Psoas muscle (tissue), 8 donors: Measurements from ENCODE around the gene RIC8A. TPM values are rescaled to one million over a fixed set of nuclear protein-coding genes. Genes with fewer than 3 reads are reported as not detected.

Experiments
- ATAC-seq, 4 donors: fragments of 200-7000 bp; cut with Tn5 transposase; one replicate each; pipeline ENCODE4 v1.9.1; 2020; ENCODE audit warnings: moderate library complexity in 3 of 4, mild to moderate bottlenecking in 2 of 4
- DNase-seq, 2 donors: peaks; one replicate each; pipeline ENCODE4 v3.0.0-alpha.2; 2020
- H3K27ac ChIP-seq: fragments of 200-600 bp; one replicate; pipeline ENCODE4 v1.8.0; 2022
- H3K27me3 ChIP-seq, 3 donors: fragments of 200-600 bp in 1 of 3; one replicate each; pipeline versions ENCODE4 v1.6.1 to v1.8.0; 2013 to 2022; ENCODE audit warnings: low read length in 2 of 3, mild to moderate bottlenecking in 2 of 3, moderate library complexity in 1 of 3; ENCODE audit not compliant: insufficient read depth in 3 of 3
- H3K36me3 ChIP-seq, 2 donors: fragments of 200-600 bp in 1 of 2; one replicate each; pipeline versions ENCODE4 v1.6.1 to v1.8.0; 2013 to 2022; ENCODE audit warnings: low read depth in 1 of 2, mild to moderate bottlenecking in 1 of 2, moderate library complexity in 1 of 2; ENCODE audit not compliant: insufficient read depth in 1 of 2
- H3K4me1 ChIP-seq: fragments of 200-600 bp; one replicate; pipeline ENCODE4 v1.8.0; 2022
- H3K4me3 ChIP-seq: fragments of 200-600 bp; one replicate; pipeline ENCODE4 v1.8.0; 2022; ENCODE audit warnings: mild to moderate bottlenecking
- H3K9me3 ChIP-seq: fragments of 200-600 bp; one replicate; pipeline ENCODE4 v1.8.0; 2022
- CTCF ChIP-seq: fragments of 200-600 bp; IDR thresholded peaks from one replicate; pipeline ENCODE4 v1.8.0; 2022; ENCODE audit warnings: antibody characterized with exemption
- WGBS, 3 donors: extraction: QIAGEN DNeasy Blood & Tissue Kit; methylation state at CpG; one replicate each; pipeline versions ENCODE4 v1.1.6 to v1.1.7; 2013; 5-methylcytosine and 5-hydroxymethylcytosine counted together
- intact Hi-C, 2 donors: fragments of 100-400 bp; cut with DNase I; formaldehyde crosslinking; loops; one replicate each; pipeline versions ENCODE4 v1.11.0 to v1.14.2; 2022
- polyA plus RNA-seq, 3 donors: library from polyadenylated mRNA; stranded (reverse); fragments of 200-250 nt; gene quantifications; one replicate each; pipeline ENCODE4 v1.2.3, GENCODE V29; 2013
- total RNA-seq, 4 donors: library from RNA; stranded (reverse); fragmentation: NEBNext Ultra II Directional in 2 of 4; extraction: Animal tissue kit (Norgen Biotek cat#: 25700) in 2 of 4; gene quantifications; one replicate each; pipeline versions ENCODE4 v1.2.1 to v1.2.4, GENCODE V29; 2021 to 2023
- donor health status: healthy with polysubstance abuse.
- donor health status: DM: no; HTN: no; CAD: no; lungs with moderate emphysema.
- donor health status: Bipolar disorder and iron deficiency.
- donor health status: healthy.
- donor health status: DM: yes; HTN: yes; CAD: no.
- donor health status: DM: no; HTN: no; CAD: no.
- donor health status: DM: no; HTN: no; CAD: no.
- donor health status: DM: yes; HTN: yes; CAD: no.

The RIC8A gene
- total and polyA plus RNA-seq, 7 donors, result 30.2 to 66.9 (median 39.9) TPM

- peak in 3 of 4 donors; percentile 25 to 29 (median 26) for ATAC-seq
- 80 to 92% (median 91%) methylated on average over 5 of the region's 5 CpGs for WGBS, 3 donors
- H3K27ac ChIP-seq, result no peak overlapping the region
- H3K27me3 ChIP-seq, result no peaks in the 10 kb centered on the region
- no peak overlapping the region for H3K4me3 ChIP-seq
- no peak for TF ChIP-seq CTCF
- H3K9me3 ChIP-seq, result no peaks in the 10 kb centered on the region
- intact Hi-C loops, result no loop called here
- peaks cover 6 to 48% of the 10 kb centered on the region in 2 donors for H3K36me3 ChIP-seq
- DNase-seq, result no peak
- H3K4me1 ChIP-seq, result no peaks in the 10 kb centered on the region
These were observed 46.4 kb downstream of the RIC8A start for GRCh38 chr11:253886-254270.

DNA sequence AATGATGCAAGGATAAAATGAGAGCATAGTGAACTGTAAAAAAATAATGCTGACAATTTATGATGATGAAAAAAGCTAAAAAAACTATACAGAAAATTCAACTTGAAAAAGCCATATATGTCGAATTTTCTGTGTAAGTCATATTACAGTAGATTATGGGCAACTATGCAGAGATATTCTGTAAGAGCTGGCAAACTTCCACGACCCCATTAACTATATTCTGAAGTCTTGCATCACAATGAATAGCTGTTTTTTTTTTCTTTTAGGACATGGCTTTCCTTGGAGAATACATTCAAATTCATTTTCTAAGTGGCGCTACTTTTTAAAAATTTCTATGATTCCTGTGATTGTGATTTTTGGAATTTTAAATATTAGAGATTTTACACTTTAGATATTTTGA is 47.7 kb downstream of the RIC8A start:
- 63 to 68% (median 65%) methylated on average over 3 of the region's 3 CpGs for WGBS, 3 donors
- Histone ChIP-seq H3K9me3 (no peaks in the 10 kb centered on the region), H3K4me1 (no peaks in the 10 kb centered on the region), H3K36me3 (peaks cover 6 to 35% of the 10 kb centered on the region in 2 donors), H3K27ac (no peak overlapping the region), H3K4me3 (no peak overlapping the region), H3K27me3 (no peaks in the 10 kb centered on the region)
- intact Hi-C loops, result no loop called here
- ATAC-seq (no peak), DNase-seq (no peak)
- no peak for TF ChIP-seq CTCF

DNA sequence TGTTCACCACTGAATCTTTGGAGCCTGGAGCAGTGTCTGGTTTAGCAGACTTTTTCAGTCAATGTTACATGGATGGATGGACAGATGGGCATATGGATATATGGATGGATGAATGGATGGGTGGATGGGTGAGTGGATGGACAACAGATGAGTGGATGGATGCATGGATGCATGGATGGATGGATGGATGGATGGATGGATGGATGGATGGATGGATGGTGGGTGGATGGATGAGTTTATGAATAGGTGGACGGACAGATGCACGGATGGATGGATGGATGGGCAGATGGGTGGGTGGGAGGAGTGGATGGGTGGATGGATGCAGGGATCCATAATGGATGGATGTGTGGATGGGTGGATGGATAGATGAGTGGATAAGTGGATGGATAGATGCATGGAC is 48.3 kb downstream of the RIC8A start:
- ATAC-seq (no peak), DNase-seq (no peak)
- no peaks in the 10 kb centered on the region for H3K27me3 ChIP-seq
- WGBS, 3 donors, result 90 to 100% (median 96%) methylated on average over 2 of the region's 2 CpGs
- peaks cover 6 to 29% of the 10 kb centered on the region in 2 donors for H3K36me3 ChIP-seq
- intact Hi-C loops, result no loop called here
- H3K4me3 ChIP-seq, result no peak overlapping the region
- no peak overlapping the region for H3K27ac ChIP-seq
- TF ChIP-seq CTCF, result no peak
- no peaks in the 10 kb centered on the region for H3K9me3 ChIP-seq
- no peaks in the 10 kb centered on the region for H3K4me1 ChIP-seq

DNA sequence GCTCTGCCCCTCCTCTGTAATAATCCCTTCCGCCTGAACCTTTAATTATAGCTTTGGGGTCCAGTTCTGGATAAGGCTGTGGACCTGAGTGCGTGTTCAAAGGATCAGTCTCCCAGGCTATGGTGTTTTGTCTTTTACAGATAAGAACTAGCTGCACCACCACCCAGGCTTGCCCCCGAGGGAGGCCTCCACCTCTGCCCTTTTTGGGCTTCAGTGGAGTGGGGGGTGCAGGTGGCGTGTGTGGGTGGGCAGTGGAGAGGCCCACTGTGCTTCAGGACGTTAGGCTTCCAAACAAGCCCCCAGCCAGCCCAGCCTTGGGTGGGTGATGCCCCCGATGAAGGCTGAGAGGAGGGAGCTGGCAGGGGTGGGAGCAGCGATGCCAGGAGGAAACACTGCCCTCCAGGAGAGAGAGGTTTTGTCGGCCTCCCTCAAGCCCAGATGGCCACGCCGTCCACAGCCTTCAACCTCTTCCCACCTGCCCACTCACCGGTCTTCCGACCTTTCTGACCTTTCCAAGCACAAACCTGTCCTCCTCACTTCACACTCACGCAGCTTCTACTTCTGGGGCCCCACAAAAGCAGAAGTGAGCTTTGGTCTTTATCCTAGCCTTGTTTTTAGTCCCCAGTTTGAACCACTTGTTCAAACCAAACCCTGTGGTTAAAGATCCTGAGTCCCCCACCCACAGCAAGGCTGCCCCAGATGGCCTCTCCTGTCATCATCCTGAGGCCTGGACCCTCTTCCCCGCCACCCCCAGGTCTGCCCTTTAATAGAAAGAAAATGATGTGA is 49.6 kb downstream of the RIC8A start:
- no peak for ATAC-seq
- intact Hi-C loops, result no loop called here
- no peak overlapping the region for H3K27ac ChIP-seq
- H3K4me3 ChIP-seq, result no peak overlapping the region
- DNase-seq, result no peak
- H3K27me3 ChIP-seq, result no peaks in the 10 kb centered on the region
- no peaks in the 10 kb centered on the region for H3K4me1 ChIP-seq
- 82 to 86% (median 84%) methylated on average over 14 of the region's 14 CpGs for WGBS, 3 donors
- H3K9me3 ChIP-seq, result no peaks in the 10 kb centered on the region
- TF ChIP-seq CTCF, result no peak
- H3K36me3 ChIP-seq, result peaks cover 5 to 16% of the 10 kb centered on the region in 2 donors
